Suprapubic skin (tissue), 3 donors: ENCODE data around the gene RPP14.

Experiments used
- POLR2A ChIP-seq, 2 donors: fragments of 450-650 bp; IDR thresholded peaks; one replicate each; pipeline ENCODE4 v1.6.1; 2017; ENCODE audit warnings: antibody characterized with exemption in 2 of 2, mild to moderate bottlenecking in 2 of 2, moderate library complexity in 2 of 2
- TF ChIP-seq, protein P1 (sequence below), 2 donors: fragments of 200-600 bp in 1 of 2; fragments of 450-650 bp in 1 of 2; sonication (generic) in 1 of 2; IDR thresholded peaks; one replicate each; pipeline ENCODE4 v1.5.1; 2016 to 2019; ENCODE audit warnings: antibody characterized with exemption in 2 of 2, mild to moderate bottlenecking in 1 of 2, moderate library complexity in 1 of 2

DNA sequence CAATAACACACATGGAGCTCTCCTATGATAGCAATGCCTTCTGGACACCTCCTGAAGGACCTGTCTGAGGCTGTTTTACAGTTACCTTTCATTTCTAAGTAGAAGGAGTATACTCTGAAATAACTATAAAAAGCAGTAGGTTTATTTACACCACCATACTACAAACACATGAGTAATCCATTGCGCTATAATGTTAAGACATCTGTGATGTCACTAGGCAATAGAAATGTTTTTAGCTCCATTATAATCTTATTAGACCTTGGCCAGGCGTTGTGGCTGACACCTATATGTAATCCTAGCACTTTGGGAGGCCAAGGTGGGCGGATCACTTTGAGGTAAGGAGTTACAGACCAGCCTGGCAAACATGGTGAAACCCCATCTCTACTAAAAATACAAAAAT, 51.4 kb downstream of the RPP14 start:
- TF ChIP-seq, protein P1, sequence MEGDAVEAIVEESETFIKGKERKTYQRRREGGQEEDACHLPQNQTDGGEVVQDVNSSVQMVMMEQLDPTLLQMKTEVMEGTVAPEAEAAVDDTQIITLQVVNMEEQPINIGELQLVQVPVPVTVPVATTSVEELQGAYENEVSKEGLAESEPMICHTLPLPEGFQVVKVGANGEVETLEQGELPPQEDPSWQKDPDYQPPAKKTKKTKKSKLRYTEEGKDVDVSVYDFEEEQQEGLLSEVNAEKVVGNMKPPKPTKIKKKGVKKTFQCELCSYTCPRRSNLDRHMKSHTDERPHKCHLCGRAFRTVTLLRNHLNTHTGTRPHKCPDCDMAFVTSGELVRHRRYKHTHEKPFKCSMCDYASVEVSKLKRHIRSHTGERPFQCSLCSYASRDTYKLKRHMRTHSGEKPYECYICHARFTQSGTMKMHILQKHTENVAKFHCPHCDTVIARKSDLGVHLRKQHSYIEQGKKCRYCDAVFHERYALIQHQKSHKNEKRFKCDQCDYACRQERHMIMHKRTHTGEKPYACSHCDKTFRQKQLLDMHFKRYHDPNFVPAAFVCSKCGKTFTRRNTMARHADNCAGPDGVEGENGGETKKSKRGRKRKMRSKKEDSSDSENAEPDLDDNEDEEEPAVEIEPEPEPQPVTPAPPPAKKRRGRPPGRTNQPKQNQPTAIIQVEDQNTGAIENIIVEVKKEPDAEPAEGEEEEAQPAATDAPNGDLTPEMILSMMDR (IDR thresholded peaks at IDR 0.05), result no peak
- TF ChIP-seq POLR2A (IDR thresholded peaks at IDR 0.05), result no peak
